Gastrocnemius medialis (tissue), 4 donors: ENCODE measurements around the gene ARFGAP1.

ENCODE experiments used
- POLR2A ChIP-seq, 2 donors: fragments of 450-650 bp; IDR thresholded peaks; one replicate each; pipeline ENCODE4 v1.6.1; 2017; ENCODE audit warnings: antibody characterized with exemption in 2 of 2, mild to moderate bottlenecking in 2 of 2, moderate library complexity in 2 of 2
- TF ChIP-seq, protein P1 (sequence below), 5 experiments: fragments of 450-650 bp in 3 of 5; fragments of 200-600 bp in 2 of 5; sonication (generic) in 2 of 5; IDR thresholded peaks in 4 of 5; conservative IDR thresholded peaks in 1 of 5; 1 replicate in 4 of 5; 2 replicates in 1 of 5; pipeline ENCODE4 v1.5.1; 2016 to 2019; ENCODE audit warnings: antibody characterized with exemption in 5 of 5, mild to moderate bottlenecking in 3 of 5, moderate library complexity in 3 of 5

DNA sequence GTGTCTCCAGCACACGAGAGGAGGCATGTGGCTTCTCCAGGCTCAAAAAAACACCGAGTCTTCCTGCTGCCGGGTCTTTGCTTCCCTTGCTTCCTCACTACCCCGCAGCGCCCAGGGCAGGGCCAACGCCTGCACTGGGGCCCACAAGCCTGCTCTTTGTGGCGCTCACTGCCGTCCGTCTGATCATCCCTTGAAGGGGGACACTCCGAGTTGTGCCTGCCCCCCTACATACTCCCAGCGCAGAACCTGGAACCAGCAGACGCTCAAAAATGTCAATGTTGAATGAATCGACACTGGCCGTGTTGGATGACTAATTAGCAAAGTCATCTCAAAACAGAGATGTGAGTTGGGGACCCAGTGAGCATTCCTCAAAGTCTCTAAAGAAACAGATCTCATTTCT, 8.1 kb upstream of the ARFGAP1 start:
- TF ChIP-seq, protein P1, sequence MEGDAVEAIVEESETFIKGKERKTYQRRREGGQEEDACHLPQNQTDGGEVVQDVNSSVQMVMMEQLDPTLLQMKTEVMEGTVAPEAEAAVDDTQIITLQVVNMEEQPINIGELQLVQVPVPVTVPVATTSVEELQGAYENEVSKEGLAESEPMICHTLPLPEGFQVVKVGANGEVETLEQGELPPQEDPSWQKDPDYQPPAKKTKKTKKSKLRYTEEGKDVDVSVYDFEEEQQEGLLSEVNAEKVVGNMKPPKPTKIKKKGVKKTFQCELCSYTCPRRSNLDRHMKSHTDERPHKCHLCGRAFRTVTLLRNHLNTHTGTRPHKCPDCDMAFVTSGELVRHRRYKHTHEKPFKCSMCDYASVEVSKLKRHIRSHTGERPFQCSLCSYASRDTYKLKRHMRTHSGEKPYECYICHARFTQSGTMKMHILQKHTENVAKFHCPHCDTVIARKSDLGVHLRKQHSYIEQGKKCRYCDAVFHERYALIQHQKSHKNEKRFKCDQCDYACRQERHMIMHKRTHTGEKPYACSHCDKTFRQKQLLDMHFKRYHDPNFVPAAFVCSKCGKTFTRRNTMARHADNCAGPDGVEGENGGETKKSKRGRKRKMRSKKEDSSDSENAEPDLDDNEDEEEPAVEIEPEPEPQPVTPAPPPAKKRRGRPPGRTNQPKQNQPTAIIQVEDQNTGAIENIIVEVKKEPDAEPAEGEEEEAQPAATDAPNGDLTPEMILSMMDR (IDR thresholded peaks at IDR 0.05 in 4 of 5, conservative IDR thresholded peaks at IDR 0.05 in 1 of 5), result no peak
- no peak for TF ChIP-seq POLR2A (IDR thresholded peaks at IDR 0.05)
